GM23248 (cell line): ENCODE results near the gene EFCAB6.

Experiments
- EZH2 ChIP-seq: fragments of 200-600 bp; sonication (generic); IDR thresholded peaks from 2 replicates; pipeline ENCODE4 v1.6.1; 2018; ENCODE audit warnings: antibody characterized with exemption, mild to moderate bottlenecking; ENCODE audit not compliant: insufficient read depth, poor library complexity, severe bottlenecking
- EZH2phosphoT487 ChIP-seq: fragments of 200-600 bp; sonication (generic); IDR thresholded peaks from 2 replicates; pipeline ENCODE4 v1.6.1; 2018; ENCODE audit warnings: antibody characterized with exemption, moderate library complexity, mild to moderate bottlenecking, low read depth; ENCODE audit not compliant: insufficient read depth

GRCh38 chr22:43819931-43820640, 8.0 kb upstream of the EFCAB6 start:
- TF ChIP-seq EZH2 (no peak), EZH2phosphoT487 (no peak)
